Uterus (tissue), 4 donors: Measurements from ENCODE around the gene RBM22. TPM values are rescaled to one million over a fixed set of nuclear protein-coding genes. Genes with fewer than 3 reads are reported as not detected.
A peak's percentile ranks its signal among the peaks of the same experiment; 100 is the strongest.

Experiments
- DNase-seq, 2 donors: peaks; one replicate each; pipeline ENCODE4 v3.0.0-alpha.2; 2019 to 2020
- H3K27ac ChIP-seq, 2 donors: fragments of 200-600 bp; sonication (generic); 1 replicate in 1 of 2; 2 replicates in 1 of 2; pipeline ENCODE4 v1.5.1; 2016 to 2018
- H3K27me3 ChIP-seq, 2 donors: fragments of 200-600 bp; sonication (generic); one replicate each; pipeline ENCODE4 v1.5.1; 2018 to 2019; ENCODE audit warnings: control low read depth in 1 of 2
- H3K36me3 ChIP-seq, 2 donors: fragments of 200-600 bp; sonication (generic); one replicate each; pipeline ENCODE4 v1.5.1; 2019; ENCODE audit warnings: control low read depth in 1 of 2
- H3K4me1 ChIP-seq, 2 donors: fragments of 200-600 bp; sonication (generic); one replicate each; pipeline ENCODE4 v1.5.1; 2018 to 2019; ENCODE audit warnings: control low read depth in 1 of 2
- H3K4me3 ChIP-seq, 2 donors: fragments of 200-600 bp; sonication (generic); 1 replicate in 1 of 2; 2 replicates in 1 of 2; pipeline ENCODE4 v1.5.1; 2018 to 2019; ENCODE audit warnings: mild to moderate bottlenecking in 1 of 2
- H3K9me3 ChIP-seq, 2 donors: fragments of 200-600 bp; sonication (generic); one replicate each; pipeline ENCODE4 v1.5.1; 2019; ENCODE audit warnings: control low read depth in 1 of 2
- CTCF ChIP-seq, 4 experiments: fragments of 200-600 bp in 2 of 4; fragments of 450-650 bp in 2 of 4; sonication (generic) in 2 of 4; IDR thresholded peaks; one replicate each; pipeline ENCODE4 v1.5.1; 2016 to 2019; ENCODE audit warnings: antibody characterized with exemption in 4 of 4, mild to moderate bottlenecking in 2 of 4, moderate library complexity in 1 of 4
- POLR2A ChIP-seq, 2 donors: fragments of 450-650 bp; IDR thresholded peaks; one replicate each; pipeline ENCODE4 v1.6.1; 2016; ENCODE audit warnings: antibody characterized with exemption in 2 of 2, mild to moderate bottlenecking in 1 of 2, moderate library complexity in 1 of 2
- intact Hi-C: fragments of 100-400 bp; cut with DNase I; formaldehyde crosslinking; loops from one replicate; pipeline ENCODE4 v1.15.1; 2023; ENCODE audit warnings: low total_unique reads
- total RNA-seq, 4 donors: library from RNA; depleted of rRNA in 3 of 4; stranded (reverse); fragments of >200 nt in 3 of 4; gene quantifications; one replicate each; pipeline versions ENCODE4 v1.1.0 to v1.2.4, GENCODE V29; 2014 to 2023
- donor health status: DM: yes; HTN: yes; CAD: no.

The RBM22 gene
- total RNA-seq, 4 donors from 2014 or later, result 38.2 to 58.4 (median 43.2) TPM

GRCh38 chr5:150672884-150673275, 28.0 kb downstream of the RBM22 start:
- peak overlapping the region; percentile 65 to 66 for H3K27ac ChIP-seq

DNA sequence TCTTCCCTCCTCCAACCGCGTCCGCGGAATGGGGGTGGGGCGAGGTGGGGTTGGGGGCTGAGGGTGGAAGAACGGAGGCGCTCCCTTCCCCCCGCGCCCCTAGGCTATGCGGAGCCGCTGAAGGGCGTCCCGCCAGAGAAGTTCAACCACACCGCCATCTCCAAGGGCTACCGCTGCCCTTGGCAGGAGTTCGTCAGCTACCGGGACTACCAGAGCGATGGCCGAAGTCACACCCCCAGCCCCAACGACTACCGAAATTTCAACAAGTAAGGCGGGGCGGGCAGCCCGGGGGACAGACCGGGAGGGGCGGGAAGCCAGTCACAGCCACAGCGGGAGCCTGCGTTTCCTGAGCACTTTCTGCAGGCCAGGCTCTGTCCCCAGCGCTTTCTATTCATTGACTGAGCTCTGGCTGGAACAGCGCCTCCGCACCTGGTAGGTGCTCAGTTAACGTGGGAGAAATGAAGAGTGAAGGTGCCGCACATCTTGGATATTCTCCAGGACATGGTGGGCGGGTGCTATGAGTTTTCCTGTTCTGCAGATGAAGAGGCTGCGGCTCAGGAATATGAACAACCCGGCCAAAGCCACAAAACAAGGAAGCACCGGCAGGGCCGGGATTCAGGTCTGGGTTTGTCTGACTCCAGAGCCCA, 28.5 kb downstream of the RBM22 start:
- Histone ChIP-seq H3K36me3 (no peaks in the 10 kb centered on the region), H3K27ac (peak overlapping the region; percentile 65 to 66), H3K27me3 (no peaks in the 10 kb centered on the region), H3K4me1 (peaks cover 0 to 4% of the 10 kb centered on the region in 2 donors), H3K4me3 (peak overlapping the region; percentile 44 to 46), H3K9me3 (no peaks in the 10 kb centered on the region)
- intact Hi-C loops, result no loop called here
- TF ChIP-seq CTCF (IDR thresholded peaks at IDR 0.05) (no peak), POLR2A (IDR thresholded peaks at IDR 0.05) (no peak)
- DNase-seq, result peak; percentile 50 to 53

More at GRCh38 chr5:150672884-150673275, 28.0 kb downstream of the RBM22 start:
- no peaks in the 10 kb centered on the region for H3K36me3 ChIP-seq
- no peak overlapping the region for H3K4me3 ChIP-seq
- no peaks in the 10 kb centered on the region for H3K27me3 ChIP-seq
- no peak for DNase-seq
- TF ChIP-seq POLR2A (IDR thresholded peaks at IDR 0.05), result no peak
- TF ChIP-seq CTCF (IDR thresholded peaks at IDR 0.05), result no peak
- intact Hi-C loops, result no loop called here
- no peaks in the 10 kb centered on the region for H3K9me3 ChIP-seq
- peaks cover 0 to 4% of the 10 kb centered on the region in 2 donors for H3K4me1 ChIP-seq

DNA sequence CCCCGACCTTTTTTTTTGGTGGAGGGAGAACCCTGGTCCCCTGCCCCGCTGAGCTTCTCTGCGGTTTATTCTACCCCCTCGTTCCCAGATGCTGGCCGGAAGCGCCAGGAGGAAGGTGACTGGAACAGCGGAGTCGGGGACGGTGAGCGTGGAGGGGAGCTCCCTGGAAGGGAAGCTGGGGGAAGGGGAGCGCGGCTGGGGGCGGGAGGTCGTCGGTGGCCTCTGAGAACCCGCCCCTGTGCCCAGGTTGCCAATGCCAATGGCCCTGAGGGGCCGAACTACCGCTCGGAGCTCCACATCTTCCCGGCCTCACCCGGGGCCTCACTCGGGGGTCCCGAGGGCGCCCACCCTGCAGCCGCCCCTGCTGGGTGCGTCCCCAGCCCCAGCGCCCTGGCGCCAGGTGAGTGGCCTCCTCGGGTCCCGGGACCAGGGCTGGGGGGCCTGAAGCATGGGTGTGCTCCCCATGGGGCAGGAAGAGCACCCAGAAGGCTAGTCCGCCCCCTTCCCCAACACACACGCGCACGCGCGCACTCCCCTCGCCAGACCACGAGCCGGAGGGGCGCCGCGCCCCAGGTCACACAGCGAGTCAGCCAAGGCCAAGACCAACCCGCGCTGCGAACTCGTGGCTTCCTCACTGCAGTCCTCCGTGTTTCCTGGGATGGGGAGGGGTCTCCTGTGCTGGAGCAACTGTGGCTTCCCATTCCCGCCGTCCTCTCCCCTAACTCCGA, 29.2 kb downstream of the RBM22 start:
- no peak for TF ChIP-seq POLR2A (IDR thresholded peaks at IDR 0.05)
- no peak for TF ChIP-seq CTCF (IDR thresholded peaks at IDR 0.05)
- Histone ChIP-seq H3K27ac (peak overlapping the region; percentile 33 to 66), H3K9me3 (no peaks in the 10 kb centered on the region), H3K4me3 (peak overlapping the region; percentile 44 to 46), H3K36me3 (no peaks in the 10 kb centered on the region), H3K27me3 (no peaks in the 10 kb centered on the region), H3K4me1 (peaks cover 0 to 4% of the 10 kb centered on the region in 2 donors)
- no peak for DNase-seq
- intact Hi-C loops, result no loop called here

- TF ChIP-seq CTCF (IDR thresholded peaks at IDR 0.05), result no peak
- no peak for TF ChIP-seq POLR2A (IDR thresholded peaks at IDR 0.05)
- Histone ChIP-seq H3K4me1 (peaks cover 0 to 4% of the 10 kb centered on the region in 2 donors), H3K36me3 (no peaks in the 10 kb centered on the region), H3K4me3 (no peak overlapping the region), H3K27me3 (no peaks in the 10 kb centered on the region), H3K27ac (no peak overlapping the region), H3K9me3 (no peaks in the 10 kb centered on the region)
- DNase-seq, result no peak
- intact Hi-C loops, result no loop called here
Measured at GRCh38 chr5:150670948-150671310, 29.9 kb downstream of the RBM22 start.

DNA sequence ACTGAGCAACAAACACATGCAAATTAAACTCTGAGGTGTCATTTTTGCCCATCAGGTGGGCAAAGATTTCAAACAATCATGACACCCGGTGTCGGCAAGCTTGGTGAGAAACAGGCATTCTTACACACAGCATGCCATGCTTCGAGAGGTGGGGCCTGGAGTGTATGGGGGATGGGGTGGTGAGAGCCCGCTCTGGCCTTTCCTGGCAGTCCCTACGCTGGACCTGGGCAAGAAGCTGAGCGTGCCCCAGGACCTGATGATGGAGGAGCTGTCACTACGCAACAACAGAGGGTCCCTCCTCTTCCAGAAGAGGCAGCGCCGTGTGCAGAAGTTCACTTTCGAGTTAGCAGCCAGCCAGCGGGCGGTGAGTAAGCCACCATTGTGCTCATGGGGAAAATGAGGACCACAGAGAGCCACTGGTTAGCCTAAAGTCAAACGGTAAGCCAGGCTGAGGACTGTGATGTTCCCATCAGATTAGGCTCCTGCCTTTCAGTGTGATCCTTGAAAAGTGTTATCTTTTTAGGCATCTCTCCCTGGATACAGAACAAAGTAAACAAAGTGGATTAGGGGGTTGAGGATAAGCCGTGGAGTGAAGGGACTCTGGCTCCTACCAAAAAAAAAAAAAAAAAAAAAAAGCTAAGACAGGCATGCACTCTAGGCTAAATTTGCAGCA, 30.5 kb downstream of the RBM22 start:
- peaks cover 0 to 4% of the 10 kb centered on the region in 2 donors for H3K4me1 ChIP-seq
- no peaks in the 10 kb centered on the region for H3K27me3 ChIP-seq
- no peaks in the 10 kb centered on the region for H3K9me3 ChIP-seq
- no peak overlapping the region for H3K4me3 ChIP-seq
- no peak for TF ChIP-seq POLR2A (IDR thresholded peaks at IDR 0.05)
- no peak for TF ChIP-seq CTCF (IDR thresholded peaks at IDR 0.05)
- DNase-seq, result no peak
- intact Hi-C loops, result no loop called here
- no peaks in the 10 kb centered on the region for H3K36me3 ChIP-seq
- H3K27ac ChIP-seq, result no peak overlapping the region
